Measurements from ENCODE around the gene BPIFA1.

The BPIFA1 gene

GRCh38 chr20:33199026-33199425, 36.8 kb upstream of the BPIFA1 start:
- no peaks in the 10 kb centered on the region for H3K79me1 ChIP-seq (ENCODE audit: low read length)
- H3K18ac ChIP-seq (ENCODE audit: low read length): no peak overlapping the region
- no peak overlapping the region for H3K4me3 ChIP-seq (ENCODE audit: low read length)
- no CpG with 5 or more reads among the region's 3 CpGs for WGBS (ENCODE audit: extremely low coverage, insufficient coverage, low lambda C conversion rate)
- H3K27ac ChIP-seq (ENCODE audit: low read depth, low read length): no peak overlapping the region
- DNase-seq: no peak
- H2BK120ac ChIP-seq (ENCODE audit: low read depth, low read length): no peak overlapping the region
- no peak overlapping the region for H3K9ac ChIP-seq (ENCODE audit: low read length)
- H4K8ac ChIP-seq (ENCODE audit: low read depth, low read length): no peak overlapping the region
- H3K4me2 ChIP-seq (ENCODE audit: low read length): no peak overlapping the region
- no peaks in the 10 kb centered on the region for H3K27me3 ChIP-seq (ENCODE audit: insufficient read depth, low read length, poor library complexity)
- no peak overlapping the region for H4K5ac ChIP-seq (ENCODE audit: low read length)
- H3K23ac ChIP-seq (ENCODE audit: low read length): no peak overlapping the region
- no peak overlapping the region for H2BK15ac ChIP-seq (replicated peaks; ENCODE audit: low read depth)
- no peaks in the 10 kb centered on the region for H3K79me2 ChIP-seq (ENCODE audit: control insufficient read depth, insufficient read depth, low read length)
- no peak overlapping the region for H2BK5ac ChIP-seq (ENCODE audit: low read length)
- H3K4ac ChIP-seq (ENCODE audit: low read depth, low read length): no peak overlapping the region
- no peak overlapping the region for H2AK5ac ChIP-seq (ENCODE audit: low read length)
- H3K4me1 ChIP-seq (ENCODE audit: control insufficient read depth, low read depth, low read length): no peaks in the 10 kb centered on the region
- H3K56ac ChIP-seq (ENCODE audit: low read length): no peak overlapping the region
- H3K36me3 ChIP-seq (ENCODE audit: control insufficient read depth, insufficient read depth, low read length): no peaks in the 10 kb centered on the region

- no peak overlapping the region for H2BK5ac ChIP-seq (ENCODE audit: low read length)
- no peak for DNase-seq
- no peaks in the 10 kb centered on the region for H3K4me1 ChIP-seq (ENCODE audit: control insufficient read depth, low read depth, low read length)
- H3K4me2 ChIP-seq (ENCODE audit: low read length): no peak overlapping the region
- no peaks in the 10 kb centered on the region for H3K79me1 ChIP-seq (ENCODE audit: low read length)
- no peak overlapping the region for H3K4me3 ChIP-seq (ENCODE audit: low read length)
- no peak overlapping the region for H2BK120ac ChIP-seq (ENCODE audit: low read depth, low read length)
- no peaks in the 10 kb centered on the region for H3K36me3 ChIP-seq (ENCODE audit: control insufficient read depth, insufficient read depth, low read length)
- no CpG with 5 or more reads among the region's 4 CpGs for WGBS (ENCODE audit: extremely low coverage, insufficient coverage, low lambda C conversion rate)
- H3K4ac ChIP-seq (ENCODE audit: low read depth, low read length): no peak overlapping the region
- H4K8ac ChIP-seq (ENCODE audit: low read depth, low read length): no peak overlapping the region
- H3K23ac ChIP-seq (ENCODE audit: low read length): no peak overlapping the region
- no peak overlapping the region for H2AK5ac ChIP-seq (ENCODE audit: low read length)
- no peaks in the 10 kb centered on the region for H3K79me2 ChIP-seq (ENCODE audit: control insufficient read depth, insufficient read depth, low read length)
- no peak overlapping the region for H4K5ac ChIP-seq (ENCODE audit: low read length)
- no peak overlapping the region for H3K27ac ChIP-seq (ENCODE audit: low read depth, low read length)
- H3K9ac ChIP-seq (ENCODE audit: low read length): no peak overlapping the region
- H3K56ac ChIP-seq (ENCODE audit: low read length): no peak overlapping the region
- H2BK15ac ChIP-seq (replicated peaks; ENCODE audit: low read depth): no peak overlapping the region
- no peak overlapping the region for H3K18ac ChIP-seq (ENCODE audit: low read length)
- H3K27me3 ChIP-seq (ENCODE audit: insufficient read depth, low read length, poor library complexity): no peaks in the 10 kb centered on the region
Observed at GRCh38 chr20:33202451-33202850, 33.3 kb upstream of the BPIFA1 start.

GRCh38 chr20:33203444-33203843, 32.4 kb upstream of the BPIFA1 start:
- 100% methylated on average over 1 of the region's 3 CpGs for WGBS (ENCODE audit: extremely low coverage, insufficient coverage, low lambda C conversion rate)
- no peaks in the 10 kb centered on the region for H3K27me3 ChIP-seq (ENCODE audit: insufficient read depth, low read length, poor library complexity)

DNA sequence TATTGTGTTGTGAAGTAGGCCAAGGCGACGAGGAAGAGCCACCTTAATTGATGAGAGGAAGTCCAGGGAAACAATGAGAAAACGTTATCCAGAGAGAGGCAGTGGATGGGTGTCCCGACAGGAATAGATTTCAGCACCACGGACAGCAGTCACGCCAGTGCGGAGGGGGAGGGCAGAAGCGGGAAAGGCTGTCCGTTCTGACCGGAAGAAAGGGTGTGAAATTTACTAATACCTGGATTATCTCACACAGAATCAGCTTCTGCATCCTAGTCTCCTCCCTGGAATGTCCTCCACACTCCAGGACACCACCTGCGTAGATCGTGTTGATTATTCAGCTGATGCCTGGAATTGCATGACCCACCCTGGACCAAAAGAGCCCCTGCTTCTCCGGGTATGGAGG, 26.0 kb upstream of the BPIFA1 start:
- whole genome bisulfite sequencing (ENCODE audit: extremely low coverage, insufficient coverage, low lambda C conversion rate): no CpG with 5 or more reads among the region's 13 CpGs
- H3K27ac ChIP-seq (ENCODE audit: low read depth, low read length): no peak overlapping the region
- H3K79me2 ChIP-seq (ENCODE audit: control insufficient read depth, insufficient read depth, low read length): no peaks in the 10 kb centered on the region
- H3K18ac ChIP-seq (ENCODE audit: low read length): no peak overlapping the region
- no peak overlapping the region for H3K23ac ChIP-seq (ENCODE audit: low read length)
- no peak overlapping the region for H2BK15ac ChIP-seq (replicated peaks; ENCODE audit: low read depth)
- no peak overlapping the region for H2BK5ac ChIP-seq (ENCODE audit: low read length)
- H3K36me3 ChIP-seq (ENCODE audit: control insufficient read depth, insufficient read depth, low read length): no peaks in the 10 kb centered on the region
- no peak overlapping the region for H2AK5ac ChIP-seq (ENCODE audit: low read length)
- no peak overlapping the region for H3K56ac ChIP-seq (ENCODE audit: low read length)
- H3K79me1 ChIP-seq (ENCODE audit: low read length): no peaks in the 10 kb centered on the region
- peaks cover 3% of the 10 kb centered on the region for H3K4me1 ChIP-seq (ENCODE audit: control insufficient read depth, low read depth, low read length)
- no peak overlapping the region for H4K5ac ChIP-seq (ENCODE audit: low read length)
- no peak overlapping the region for H4K8ac ChIP-seq (ENCODE audit: low read depth, low read length)
- H3K4ac ChIP-seq (ENCODE audit: low read depth, low read length): no peak overlapping the region
- no peak overlapping the region for H3K9ac ChIP-seq (ENCODE audit: low read length)
- peak; percentile 90 for DNase-seq
- H2BK120ac ChIP-seq (ENCODE audit: low read depth, low read length): no peak overlapping the region
- H3K4me2 ChIP-seq (ENCODE audit: low read length): no peak overlapping the region
- no peaks in the 10 kb centered on the region for H3K27me3 ChIP-seq (ENCODE audit: insufficient read depth, low read length, poor library complexity)
- H3K4me3 ChIP-seq (ENCODE audit: low read length): no peak overlapping the region

More at GRCh38 chr20:33203444-33203843, 32.4 kb upstream of the BPIFA1 start:
- Histone ChIP-seq H3K4ac (ENCODE audit: low read depth, low read length) (no peak overlapping the region), H3K27ac (ENCODE audit: low read depth, low read length) (no peak overlapping the region), H3K79me1 (ENCODE audit: low read length) (no peaks in the 10 kb centered on the region), H2AK5ac (ENCODE audit: low read length) (no peak overlapping the region), H2BK5ac (ENCODE audit: low read length) (no peak overlapping the region), H3K79me2 (ENCODE audit: control insufficient read depth, insufficient read depth, low read length) (no peaks in the 10 kb centered on the region), H4K5ac (ENCODE audit: low read length) (no peak overlapping the region), H3K36me3 (ENCODE audit: control insufficient read depth, insufficient read depth, low read length) (no peaks in the 10 kb centered on the region), H3K4me1 (ENCODE audit: control insufficient read depth, low read depth, low read length) (no peaks in the 10 kb centered on the region), H3K4me2 (ENCODE audit: low read length) (no peak overlapping the region), H4K8ac (ENCODE audit: low read depth, low read length) (no peak overlapping the region), H2BK15ac (replicated peaks; ENCODE audit: low read depth) (no peak overlapping the region), H3K9ac (ENCODE audit: low read length) (no peak overlapping the region), H3K56ac (ENCODE audit: low read length) (no peak overlapping the region), H3K18ac (ENCODE audit: low read length) (no peak overlapping the region), H3K4me3 (ENCODE audit: low read length) (no peak overlapping the region), H3K23ac (ENCODE audit: low read length) (no peak overlapping the region), H2BK120ac (ENCODE audit: low read depth, low read length) (no peak overlapping the region)
- no peak for DNase-seq

GRCh38 chr20:33210371-33210770, 25.4 kb upstream of the BPIFA1 start:
- Histone ChIP-seq H3K56ac (ENCODE audit: low read length) (no peak overlapping the region), H3K79me1 (ENCODE audit: low read length) (no peaks in the 10 kb centered on the region), H3K4me3 (ENCODE audit: low read length) (no peak overlapping the region), H2BK15ac (replicated peaks; ENCODE audit: low read depth) (no peak overlapping the region), H3K23ac (ENCODE audit: low read length) (no peak overlapping the region), H3K27me3 (ENCODE audit: insufficient read depth, low read length, poor library complexity) (no peaks in the 10 kb centered on the region), H2BK120ac (ENCODE audit: low read depth, low read length) (no peak overlapping the region), H3K4me1 (ENCODE audit: control insufficient read depth, low read depth, low read length) (peaks cover 3% of the 10 kb centered on the region), H3K18ac (ENCODE audit: low read length) (no peak overlapping the region), H3K4ac (ENCODE audit: low read depth, low read length) (no peak overlapping the region), H3K27ac (ENCODE audit: low read depth, low read length) (no peak overlapping the region), H3K4me2 (ENCODE audit: low read length) (no peak overlapping the region), H3K9ac (ENCODE audit: low read length) (no peak overlapping the region), H3K79me2 (ENCODE audit: control insufficient read depth, insufficient read depth, low read length) (no peaks in the 10 kb centered on the region), H4K5ac (ENCODE audit: low read length) (no peak overlapping the region), H2BK5ac (ENCODE audit: low read length) (no peak overlapping the region), H4K8ac (ENCODE audit: low read depth, low read length) (no peak overlapping the region), H3K36me3 (ENCODE audit: control insufficient read depth, insufficient read depth, low read length) (no peaks in the 10 kb centered on the region), H2AK5ac (ENCODE audit: low read length) (no peak overlapping the region)
- WGBS (ENCODE audit: extremely low coverage, insufficient coverage, low lambda C conversion rate): no CpG with 5 or more reads among the region's 1 CpG
- DNase-seq: no peak

- DNase-seq: peak; percentile 91
- no peak overlapping the region for H3K9ac ChIP-seq (ENCODE audit: low read length)
- H3K56ac ChIP-seq (ENCODE audit: low read length): no peak overlapping the region
- peaks cover 3% of the 10 kb centered on the region for H3K4me1 ChIP-seq (ENCODE audit: control insufficient read depth, low read depth, low read length)
- no peaks in the 10 kb centered on the region for H3K79me1 ChIP-seq (ENCODE audit: low read length)
- no peaks in the 10 kb centered on the region for H3K79me2 ChIP-seq (ENCODE audit: control insufficient read depth, insufficient read depth, low read length)
- no peak overlapping the region for H4K8ac ChIP-seq (ENCODE audit: low read depth, low read length)
- H3K23ac ChIP-seq (ENCODE audit: low read length): no peak overlapping the region
- H3K18ac ChIP-seq (ENCODE audit: low read length): no peak overlapping the region
- H2AK5ac ChIP-seq (ENCODE audit: low read length): no peak overlapping the region
- no peak overlapping the region for H3K4me3 ChIP-seq (ENCODE audit: low read length)
- no peak overlapping the region for H3K4ac ChIP-seq (ENCODE audit: low read depth, low read length)
- H3K36me3 ChIP-seq (ENCODE audit: control insufficient read depth, insufficient read depth, low read length): no peaks in the 10 kb centered on the region
- no peak overlapping the region for H2BK15ac ChIP-seq (replicated peaks; ENCODE audit: low read depth)
- no peak overlapping the region for H4K5ac ChIP-seq (ENCODE audit: low read length)
- H3K27ac ChIP-seq (ENCODE audit: low read depth, low read length): no peak overlapping the region
- H3K27me3 ChIP-seq (ENCODE audit: insufficient read depth, low read length, poor library complexity): no peaks in the 10 kb centered on the region
- WGBS (ENCODE audit: extremely low coverage, insufficient coverage, low lambda C conversion rate): no CpG with 5 or more reads among the region's 5 CpGs
- no peak overlapping the region for H2BK5ac ChIP-seq (ENCODE audit: low read length)
- no peak overlapping the region for H2BK120ac ChIP-seq (ENCODE audit: low read depth, low read length)
- H3K4me2 ChIP-seq (ENCODE audit: low read length): no peak overlapping the region
Observed at GRCh38 chr20:33211817-33212424, 23.9 kb upstream of the BPIFA1 start.
